Neural cell (in vitro differentiated cells): ENCODE data around the gene SYK.

Experiments
- EZH2 ChIP-seq: fragments of 200-600, 300-800 bp; shearing (Covaris generic), sonication (generic); IDR thresholded peaks from 2 replicates; pipeline ENCODE4 v1.6.1; 2014; ENCODE audit warnings: antibody characterized with exemption, low read length, borderline replicate concordance, mild to moderate bottlenecking; ENCODE audit not compliant: insufficient read depth, poor library complexity, severe bottlenecking
- POLR2AphosphoS5 ChIP-seq: IDR thresholded peaks from 2 replicates; pipeline ENCODE4 v1.6.1; 2012
- RAD21 ChIP-seq: fragments of 450-650 bp; conservative IDR thresholded peaks from 2 replicates; pipeline ENCODE4 v1.6.1; 2014; ENCODE audit warnings: antibody characterized with exemption, mild to moderate bottlenecking, moderate library complexity
- SMC3 ChIP-seq: fragments of 450-650 bp; conservative IDR thresholded peaks from 2 replicates; pipeline ENCODE4 v1.6.1; 2014; ENCODE audit warnings: antibody characterized with exemption, mild to moderate bottlenecking, moderate library complexity; ENCODE audit not compliant: poor library complexity
- TAF1 ChIP-seq: IDR thresholded peaks from 2 replicates; pipeline ENCODE4 v1.6.1; 2012; ENCODE audit warnings: low read depth
- TF ChIP-seq, protein P1 (sequence below): fragments of 450-650 bp; IDR thresholded peaks from 2 replicates; pipeline ENCODE4 v1.5.1; 2014; ENCODE audit warnings: antibody characterized with exemption, mild to moderate bottlenecking, moderate library complexity; ENCODE audit not compliant: poor library complexity, severe bottlenecking
- TF ChIP-seq, protein P2 (sequence below): IDR thresholded peaks from 2 replicates; pipeline ENCODE4 v1.6.1; 2012; ENCODE audit warnings: borderline replicate concordance

DNA sequence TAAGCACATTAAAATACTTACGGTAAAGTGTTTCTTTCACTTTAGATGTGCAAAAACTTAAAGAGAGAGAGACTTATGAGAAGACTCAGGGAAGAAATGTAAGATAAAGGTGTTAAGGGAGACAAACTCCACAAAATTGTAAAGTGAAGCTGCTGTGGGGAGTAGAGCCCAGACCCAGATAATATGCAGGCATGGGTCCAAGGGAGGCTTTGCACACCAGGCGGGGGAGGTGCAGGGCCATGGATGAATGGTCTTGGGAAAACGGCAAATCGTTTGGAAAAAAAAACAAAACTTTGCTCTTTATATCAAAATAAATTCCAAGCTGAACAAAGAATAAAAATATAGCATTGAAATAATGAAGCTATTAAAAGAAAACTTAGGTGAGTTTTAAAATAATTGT lies 9.1 kb downstream of the SYK start:
- TF ChIP-seq, protein P1, sequence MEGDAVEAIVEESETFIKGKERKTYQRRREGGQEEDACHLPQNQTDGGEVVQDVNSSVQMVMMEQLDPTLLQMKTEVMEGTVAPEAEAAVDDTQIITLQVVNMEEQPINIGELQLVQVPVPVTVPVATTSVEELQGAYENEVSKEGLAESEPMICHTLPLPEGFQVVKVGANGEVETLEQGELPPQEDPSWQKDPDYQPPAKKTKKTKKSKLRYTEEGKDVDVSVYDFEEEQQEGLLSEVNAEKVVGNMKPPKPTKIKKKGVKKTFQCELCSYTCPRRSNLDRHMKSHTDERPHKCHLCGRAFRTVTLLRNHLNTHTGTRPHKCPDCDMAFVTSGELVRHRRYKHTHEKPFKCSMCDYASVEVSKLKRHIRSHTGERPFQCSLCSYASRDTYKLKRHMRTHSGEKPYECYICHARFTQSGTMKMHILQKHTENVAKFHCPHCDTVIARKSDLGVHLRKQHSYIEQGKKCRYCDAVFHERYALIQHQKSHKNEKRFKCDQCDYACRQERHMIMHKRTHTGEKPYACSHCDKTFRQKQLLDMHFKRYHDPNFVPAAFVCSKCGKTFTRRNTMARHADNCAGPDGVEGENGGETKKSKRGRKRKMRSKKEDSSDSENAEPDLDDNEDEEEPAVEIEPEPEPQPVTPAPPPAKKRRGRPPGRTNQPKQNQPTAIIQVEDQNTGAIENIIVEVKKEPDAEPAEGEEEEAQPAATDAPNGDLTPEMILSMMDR = no peak
- TF ChIP-seq, protein P2, sequence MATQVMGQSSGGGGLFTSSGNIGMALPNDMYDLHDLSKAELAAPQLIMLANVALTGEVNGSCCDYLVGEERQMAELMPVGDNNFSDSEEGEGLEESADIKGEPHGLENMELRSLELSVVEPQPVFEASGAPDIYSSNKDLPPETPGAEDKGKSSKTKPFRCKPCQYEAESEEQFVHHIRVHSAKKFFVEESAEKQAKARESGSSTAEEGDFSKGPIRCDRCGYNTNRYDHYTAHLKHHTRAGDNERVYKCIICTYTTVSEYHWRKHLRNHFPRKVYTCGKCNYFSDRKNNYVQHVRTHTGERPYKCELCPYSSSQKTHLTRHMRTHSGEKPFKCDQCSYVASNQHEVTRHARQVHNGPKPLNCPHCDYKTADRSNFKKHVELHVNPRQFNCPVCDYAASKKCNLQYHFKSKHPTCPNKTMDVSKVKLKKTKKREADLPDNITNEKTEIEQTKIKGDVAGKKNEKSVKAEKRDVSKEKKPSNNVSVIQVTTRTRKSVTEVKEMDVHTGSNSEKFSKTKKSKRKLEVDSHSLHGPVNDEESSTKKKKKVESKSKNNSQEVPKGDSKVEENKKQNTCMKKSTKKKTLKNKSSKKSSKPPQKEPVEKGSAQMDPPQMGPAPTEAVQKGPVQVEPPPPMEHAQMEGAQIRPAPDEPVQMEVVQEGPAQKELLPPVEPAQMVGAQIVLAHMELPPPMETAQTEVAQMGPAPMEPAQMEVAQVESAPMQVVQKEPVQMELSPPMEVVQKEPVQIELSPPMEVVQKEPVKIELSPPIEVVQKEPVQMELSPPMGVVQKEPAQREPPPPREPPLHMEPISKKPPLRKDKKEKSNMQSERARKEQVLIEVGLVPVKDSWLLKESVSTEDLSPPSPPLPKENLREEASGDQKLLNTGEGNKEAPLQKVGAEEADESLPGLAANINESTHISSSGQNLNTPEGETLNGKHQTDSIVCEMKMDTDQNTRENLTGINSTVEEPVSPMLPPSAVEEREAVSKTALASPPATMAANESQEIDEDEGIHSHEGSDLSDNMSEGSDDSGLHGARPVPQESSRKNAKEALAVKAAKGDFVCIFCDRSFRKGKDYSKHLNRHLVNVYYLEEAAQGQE = no peak
- TF ChIP-seq EZH2 = no peak
- TF ChIP-seq POLR2AphosphoS5 = no peak
- no peak for TF ChIP-seq SMC3
- no peak for TF ChIP-seq RAD21
- TF ChIP-seq TAF1 = no peak
